GM19025 (cell line): Measurements from ENCODE around the gene LSP1.
A peak's percentile ranks its signal among the peaks of the same experiment; 100 is the strongest.

Experiments used
- ATAC-seq: cut with Tn5 transposase; IDR thresholded peaks from one replicate; pipeline ENCODE4 v1.9.1; 2021; ENCODE audit warnings: mild to moderate bottlenecking, low read depth, moderate library complexity; ENCODE audit not compliant: unreplicated experiment

LSP1 gene

DNA sequence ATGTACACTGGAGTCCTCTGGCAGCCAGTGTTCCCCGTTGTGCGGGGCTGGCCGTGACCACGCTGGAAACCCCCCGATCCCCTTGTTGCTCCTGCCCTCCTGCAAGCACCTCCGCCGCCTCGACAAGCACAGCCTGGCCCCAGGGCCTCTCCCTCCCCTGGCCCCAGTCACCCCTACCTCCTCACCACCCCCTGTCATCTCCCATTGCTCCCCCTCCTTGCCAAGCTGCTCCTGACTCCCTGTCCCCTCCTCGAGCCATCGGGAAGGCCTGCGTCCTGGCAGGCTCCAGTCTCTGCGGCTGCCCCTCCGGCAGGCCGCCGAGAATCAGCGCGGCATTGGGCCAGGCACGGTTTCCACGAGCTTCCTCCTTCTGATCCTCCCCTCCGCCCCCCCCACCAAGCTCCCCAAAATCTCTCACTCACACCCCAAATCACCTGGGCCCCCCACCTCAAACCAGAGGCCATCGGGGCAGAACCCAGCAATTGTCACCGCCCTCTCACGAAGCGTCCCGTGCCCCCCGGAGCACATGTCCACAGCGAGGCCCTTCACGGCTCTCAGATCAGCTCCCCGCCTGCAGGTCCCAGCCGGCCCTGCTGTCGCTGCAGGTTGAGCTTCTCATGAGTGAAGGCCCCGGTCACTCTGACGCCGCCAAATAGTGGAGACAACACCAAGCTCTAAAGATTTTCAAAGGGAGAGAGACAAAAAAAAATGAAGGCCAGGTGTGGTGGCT lies 5.7 kb upstream of the LSP1 start:
- no peak for ATAC-seq

- ATAC-seq = no peak
Measured at GRCh38 chr11:1847926-1848639, 4.8 kb upstream of the LSP1 start.

GRCh38 chr11:1848640-1849430 lies 4.0 kb upstream of the LSP1 start:
- ATAC-seq = no peak

- ATAC-seq = no peak
Measured at GRCh38 chr11:1851468-1852180, 1.3 kb upstream of the LSP1 start.

DNA sequence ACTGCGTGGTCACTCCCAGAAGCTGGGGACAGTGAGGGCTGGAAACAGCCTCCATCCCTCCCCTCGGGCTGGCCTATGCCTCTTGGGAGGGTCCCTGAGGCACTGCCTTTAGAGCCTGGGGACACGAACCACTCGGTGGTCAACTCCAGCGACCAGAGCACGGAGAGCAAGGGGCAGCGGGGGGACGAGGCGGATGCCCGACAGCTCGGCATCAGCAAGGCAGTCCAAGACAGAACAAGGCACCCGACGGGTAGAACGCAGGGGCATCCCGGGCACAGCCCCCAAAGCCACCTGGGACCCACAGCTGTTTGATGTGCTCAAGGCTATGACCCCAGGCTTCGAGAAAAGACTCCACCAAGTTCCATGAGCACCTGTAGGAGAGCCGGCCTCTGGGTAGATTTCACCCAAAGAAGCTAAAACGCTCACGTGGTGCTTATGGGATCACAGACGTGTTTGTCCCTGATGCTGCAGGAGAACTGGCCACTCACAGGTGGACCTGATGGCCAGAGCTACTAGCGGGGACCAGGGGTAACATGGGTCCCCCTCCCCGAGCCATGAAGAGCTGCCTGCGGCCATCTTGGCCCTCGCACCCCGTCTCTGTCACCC lies 510 bp upstream of the LSP1 start:
- ATAC-seq = no peak

GRCh38 chr11:1853376-1854131 lies 670 bp downstream of the LSP1 start:
- no peak for ATAC-seq

GRCh38 chr11:1854132-1854948 lies 1.5 kb downstream of the LSP1 start:
- peak; percentile 31 for ATAC-seq

- peak; percentile 36 for ATAC-seq
Measured at GRCh38 chr11:1854949-1855885, 2.3 kb downstream of the LSP1 start.

DNA sequence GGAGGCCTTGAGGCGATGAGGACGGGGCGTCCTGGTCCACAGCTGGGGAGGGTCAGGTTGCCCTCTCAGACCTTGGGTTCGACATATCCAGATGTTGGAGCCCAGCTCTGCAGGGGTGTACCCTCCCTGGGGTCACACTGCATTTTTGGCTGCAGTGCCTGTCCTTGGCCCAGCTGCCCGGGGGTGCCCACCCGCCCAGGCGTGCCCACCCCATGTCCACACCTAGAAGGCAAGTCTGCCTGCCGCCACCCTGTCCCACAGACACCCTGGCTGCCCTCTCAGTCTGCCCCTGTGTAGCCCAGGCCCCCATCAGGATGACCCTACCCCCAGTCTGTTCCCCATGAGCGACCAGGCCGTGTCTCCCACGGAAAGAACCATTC lies 3.0 kb downstream of the LSP1 start:
- no peak for ATAC-seq

GRCh38 chr11:1856306-1857005 lies 3.6 kb downstream of the LSP1 start:
- no peak for ATAC-seq

- ATAC-seq = no peak
Measured at GRCh38 chr11:1857064-1857463, 4.2 kb downstream of the LSP1 start.

GRCh38 chr11:1858154-1858553 lies 5.3 kb downstream of the LSP1 start:
- no peak for ATAC-seq

- no peak for ATAC-seq
Measured at GRCh38 chr11:1858576-1858975, 5.7 kb downstream of the LSP1 start.

DNA sequence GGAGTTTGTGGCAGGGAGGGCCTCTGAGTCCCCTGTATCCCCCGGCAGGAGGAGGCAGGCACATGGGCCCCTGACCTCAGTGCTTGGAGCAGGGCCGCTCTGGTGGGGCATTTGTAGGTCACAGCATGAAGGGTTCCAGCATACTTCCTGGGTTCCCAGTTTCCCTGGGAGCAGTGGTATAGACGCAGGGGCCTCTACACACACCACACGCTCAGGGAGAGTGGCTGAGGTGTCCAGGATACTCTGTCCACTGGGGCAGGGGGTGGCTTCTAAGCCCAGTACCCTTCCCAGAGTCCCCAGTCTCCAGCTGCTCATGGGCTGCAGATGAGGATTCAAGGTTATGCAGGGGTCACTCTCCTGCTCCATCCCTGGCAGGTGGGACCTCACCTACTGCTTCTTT lies 6.1 kb downstream of the LSP1 start:
- ATAC-seq = no peak

- no peak for ATAC-seq
Measured at GRCh38 chr11:1860108-1860507, 7.2 kb downstream of the LSP1 start.

DNA sequence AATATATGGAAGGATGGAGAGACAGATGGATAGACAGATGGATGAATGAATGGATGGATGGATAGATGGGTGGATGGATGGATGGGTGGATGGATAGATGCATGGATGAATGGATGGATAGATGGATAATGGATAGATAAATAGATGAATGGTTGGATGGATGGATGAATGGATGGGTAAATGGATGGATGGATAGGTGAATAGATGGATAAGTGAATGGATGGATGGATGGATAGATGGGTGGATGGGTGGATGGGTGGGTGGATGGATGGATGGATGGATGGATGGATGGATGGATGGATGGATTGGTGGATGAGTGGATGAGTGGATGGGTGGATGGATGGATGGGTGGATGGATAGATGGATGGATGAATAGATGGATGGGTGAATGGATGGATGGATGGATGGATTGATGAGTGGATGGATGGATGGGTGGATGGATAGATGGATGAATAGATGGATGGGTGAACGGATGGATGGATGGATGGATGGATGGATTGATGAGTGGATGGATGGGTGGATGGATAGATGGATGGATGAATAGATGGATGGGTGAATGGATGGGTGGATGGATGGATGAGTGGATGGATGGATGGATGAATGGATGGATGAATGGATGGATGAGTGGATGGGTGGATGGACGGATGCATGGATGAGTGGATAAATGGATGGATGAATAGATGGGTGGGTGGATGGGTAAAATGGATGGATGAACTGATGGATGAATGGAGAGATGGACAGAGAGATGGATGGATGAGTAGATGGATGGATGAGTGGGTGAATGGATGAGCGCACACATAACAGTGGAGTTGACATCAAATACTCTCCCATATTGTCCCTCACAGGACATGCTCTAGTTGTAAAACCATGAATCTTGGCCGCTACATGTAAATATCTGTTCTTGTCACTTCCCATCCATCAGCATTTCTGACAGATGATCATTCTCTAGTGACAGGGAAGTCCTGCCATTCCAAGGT lies 8.8 kb downstream of the LSP1 start:
- ATAC-seq = no peak
